GM19372 (cell line): ENCODE results near the gene TUSC2.

Experiments used
- ATAC-seq: cut with Tn5 transposase; IDR thresholded peaks from one replicate; pipeline ENCODE4 v1.9.1; 2021; ENCODE audit warnings: mild to moderate bottlenecking, low read depth, moderate library complexity; ENCODE audit not compliant: unreplicated experiment

TUSC2 gene

GRCh38 chr3:50327943-50328691 is at the start of gene TUSC2:
Gene TUSC2 (minus strand): TSS chr3:50328223. CDS start chr3:50328099, 124 bp downstream.
- peak; percentile 89 for ATAC-seq

DNA sequence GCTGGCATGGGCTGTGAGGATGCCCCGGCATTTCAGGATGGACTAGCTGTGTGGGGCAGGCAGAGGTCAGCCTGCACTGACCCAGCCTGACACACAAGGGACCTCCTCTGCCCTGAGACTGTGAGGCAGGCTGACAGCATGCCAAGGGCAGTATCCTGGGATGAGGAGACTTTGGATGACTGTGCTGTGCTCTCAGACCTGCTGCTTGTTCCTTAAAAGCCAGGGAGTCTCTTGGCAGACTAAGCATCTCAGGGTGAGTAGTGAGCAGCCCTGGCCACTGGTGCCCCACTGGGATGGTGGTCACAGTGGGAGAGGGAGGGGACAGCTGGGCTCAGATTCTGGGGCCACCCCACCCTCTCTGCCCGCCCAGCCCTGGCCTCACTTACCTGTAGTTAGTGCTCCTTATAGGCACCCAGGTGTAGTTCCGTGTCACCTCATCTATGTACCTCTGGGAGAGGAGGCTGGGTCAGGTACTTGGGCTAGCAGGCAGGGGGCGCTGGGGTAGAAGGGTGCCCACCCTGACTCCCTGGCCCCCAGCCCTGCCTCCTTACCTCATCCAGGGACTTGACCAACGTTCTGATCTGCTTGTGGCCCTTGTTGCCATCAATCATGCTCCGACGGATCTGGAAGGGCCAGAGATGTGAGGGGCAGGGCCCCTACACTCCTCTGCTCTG is 47.4 kb upstream of the TUSC2 start:
- ATAC-seq: no peak

- ATAC-seq: no peak
Measured at GRCh38 chr3:50374363-50375257, 46.6 kb upstream of the TUSC2 start.

- ATAC-seq: no peak
Measured at GRCh38 chr3:50373146-50374051, 45.4 kb upstream of the TUSC2 start.

- no peak for ATAC-seq
Measured at GRCh38 chr3:50372349-50372748, 44.3 kb upstream of the TUSC2 start.

DNA sequence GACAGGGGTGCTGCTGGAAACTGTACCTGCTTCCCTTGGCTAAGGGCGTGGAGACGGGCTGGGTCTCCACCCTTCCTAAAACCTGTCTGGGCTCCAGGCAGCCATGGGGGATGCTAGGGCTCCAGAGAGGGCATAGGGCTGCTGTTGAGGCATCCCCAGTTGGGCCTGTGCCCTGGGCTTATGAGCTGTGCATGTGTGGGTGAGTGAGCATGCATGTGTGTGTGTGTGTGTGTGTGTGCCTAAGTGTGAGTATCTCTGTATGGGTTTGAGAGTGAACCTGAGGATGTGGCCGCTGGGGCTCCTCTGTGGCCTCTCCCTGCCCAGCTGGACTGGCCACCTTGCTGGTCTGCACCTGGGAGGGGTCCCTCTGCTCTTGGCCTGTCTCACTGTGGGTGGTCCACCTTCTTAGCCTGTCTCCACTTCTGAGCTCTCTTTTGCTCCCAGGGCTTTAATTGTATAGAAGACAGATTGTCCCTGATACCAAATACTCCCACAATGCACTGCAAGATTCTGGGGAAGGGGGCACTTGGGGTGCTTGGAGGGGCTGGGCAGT is 43.2 kb upstream of the TUSC2 start:
- ATAC-seq: no peak

- ATAC-seq: no peak
Measured at GRCh38 chr3:50370594-50370993, 42.6 kb upstream of the TUSC2 start.

DNA sequence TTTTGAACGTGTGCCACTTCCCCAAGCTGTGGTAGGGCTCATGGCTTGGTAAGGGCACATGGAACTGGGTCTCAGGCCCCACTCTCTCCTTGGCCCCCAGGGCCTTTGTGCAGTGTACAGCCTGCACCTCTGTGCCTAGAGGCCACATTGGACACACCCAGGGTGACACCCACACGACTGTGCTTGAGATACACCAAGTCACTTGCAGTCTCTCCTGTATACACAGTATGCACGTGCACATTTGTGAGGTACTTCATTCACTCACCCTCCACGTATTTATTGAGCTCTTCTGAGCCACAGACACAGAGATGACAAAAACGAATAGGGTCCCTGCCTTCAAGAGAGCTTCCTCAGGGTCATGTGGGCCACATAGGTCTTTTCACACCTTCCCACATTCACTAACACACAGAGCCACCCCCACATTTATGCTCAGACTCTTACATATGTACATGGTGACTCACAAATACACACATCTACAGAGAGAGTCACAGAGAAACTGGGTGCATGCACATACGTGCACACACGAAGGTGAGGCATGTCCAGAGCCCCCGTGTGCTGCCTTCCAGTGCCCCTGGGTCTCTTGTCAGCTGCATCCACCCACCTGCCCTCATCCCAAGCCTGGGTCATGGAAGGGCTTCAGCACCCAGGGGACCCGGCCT is 41.1 kb upstream of the TUSC2 start:
- ATAC-seq: no peak

DNA sequence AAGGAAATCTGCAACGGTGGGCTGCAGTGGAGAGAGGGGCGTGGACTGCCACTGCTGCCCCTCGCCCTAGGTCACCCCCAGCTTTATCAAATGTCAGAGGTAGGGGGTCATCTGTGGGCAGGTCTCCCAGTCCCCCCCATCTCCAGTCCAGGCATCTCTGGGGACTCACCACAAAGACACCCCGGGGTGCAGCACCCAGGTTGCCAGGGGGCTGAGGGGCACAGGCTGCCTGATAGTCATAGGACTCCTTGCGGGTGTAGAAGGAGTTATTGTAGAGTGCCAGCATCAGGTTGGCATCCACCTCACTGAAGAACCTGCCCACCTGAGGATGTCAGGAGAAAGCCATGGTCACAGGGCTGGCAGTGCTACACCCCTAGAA is 37.8 kb upstream of the TUSC2 start:
- no peak for ATAC-seq

- peak; percentile 88 for ATAC-seq
Measured at GRCh38 chr3:50365080-50365841, 37.2 kb upstream of the TUSC2 start.

GRCh38 chr3:50364573-50365079 is 36.6 kb upstream of the TUSC2 start:
- ATAC-seq: no peak

DNA sequence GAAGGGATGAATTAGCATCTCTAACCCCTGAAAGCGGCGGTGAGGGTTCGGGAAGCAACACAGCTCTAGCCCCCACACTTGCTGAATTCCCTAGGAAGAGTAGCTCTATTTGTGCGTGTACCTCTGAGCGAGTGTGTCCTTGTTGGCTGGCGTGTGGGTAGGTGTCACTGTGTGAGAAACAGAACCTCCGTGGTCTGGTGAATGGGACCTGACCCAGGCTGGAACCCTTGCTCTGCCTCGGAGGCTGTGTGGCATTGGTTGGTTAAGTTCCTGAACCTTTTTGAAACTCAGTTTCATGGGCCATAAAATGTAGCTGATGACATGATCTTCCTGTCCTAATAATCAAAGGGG is 31.7 kb upstream of the TUSC2 start:
- ATAC-seq: peak; percentile 17

- peak; percentile 99 for ATAC-seq
Measured at GRCh38 chr3:50358911-50359759, 31.1 kb upstream of the TUSC2 start, which contains the start of gene TMEM115. Gene TMEM115 (minus strand): TSS chr3:50359521. CDS start chr3:50359063, 458 bp downstream.

DNA sequence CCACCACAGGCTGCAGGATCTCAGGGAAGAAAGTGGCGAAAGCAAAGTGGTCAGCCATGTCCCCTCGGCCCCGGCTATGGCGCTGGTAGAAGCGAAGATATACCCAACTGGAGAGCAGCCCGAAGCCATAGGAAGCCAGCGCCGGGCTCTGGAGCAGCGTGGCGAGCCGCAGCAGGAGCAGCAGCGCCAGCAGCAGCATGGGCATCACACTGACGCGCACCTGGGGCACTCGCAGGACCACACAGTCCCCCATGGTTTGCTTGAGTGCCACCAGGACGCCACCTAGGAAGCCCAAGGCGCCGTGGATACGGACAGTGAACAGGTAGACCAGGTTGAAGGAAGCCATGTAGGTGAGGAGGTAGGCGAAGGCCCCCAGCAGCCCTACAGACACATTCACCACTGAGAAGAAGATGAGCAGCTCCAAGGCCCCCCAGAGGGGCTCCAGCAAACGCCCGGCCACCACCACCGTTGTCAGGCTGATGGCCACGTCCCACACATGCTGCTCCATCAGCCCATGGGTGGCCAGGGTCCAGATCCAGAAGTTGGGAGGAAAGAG is 30.4 kb upstream of the TUSC2 start:
- ATAC-seq: no peak

DNA sequence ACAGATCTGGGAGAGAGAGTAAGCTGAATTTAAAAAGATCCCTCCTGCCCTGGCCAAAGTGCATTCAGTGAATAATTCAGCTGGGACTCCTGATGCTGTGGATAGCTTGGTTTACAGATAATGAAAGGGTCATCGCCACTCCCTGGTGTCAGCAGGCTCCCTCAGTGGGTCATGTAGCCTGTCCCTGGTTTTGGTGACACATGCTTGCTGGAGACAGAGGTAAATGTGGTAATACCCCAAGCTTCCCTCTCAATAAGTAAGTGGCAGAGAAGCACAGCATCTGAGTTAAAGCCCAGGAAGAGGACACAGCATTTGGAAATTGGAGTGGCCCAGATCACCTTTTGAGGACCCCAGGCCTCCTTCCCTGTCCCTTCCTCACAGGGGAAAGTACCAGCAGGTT is 29.5 kb upstream of the TUSC2 start:
- ATAC-seq: no peak

GRCh38 chr3:50356553-50356952 is 28.5 kb upstream of the TUSC2 start:
- no peak for ATAC-seq
